GM19324 (cell line): ENCODE measurements around the gene GALNT18.

ENCODE experiments used
- ATAC-seq: cut with Tn5 transposase; IDR thresholded peaks from one replicate; pipeline ENCODE4 v1.9.1; 2021; ENCODE audit warnings: mild to moderate bottlenecking, moderate library complexity; ENCODE audit not compliant: unreplicated experiment, low FRiP score

GALNT18 gene

DNA sequence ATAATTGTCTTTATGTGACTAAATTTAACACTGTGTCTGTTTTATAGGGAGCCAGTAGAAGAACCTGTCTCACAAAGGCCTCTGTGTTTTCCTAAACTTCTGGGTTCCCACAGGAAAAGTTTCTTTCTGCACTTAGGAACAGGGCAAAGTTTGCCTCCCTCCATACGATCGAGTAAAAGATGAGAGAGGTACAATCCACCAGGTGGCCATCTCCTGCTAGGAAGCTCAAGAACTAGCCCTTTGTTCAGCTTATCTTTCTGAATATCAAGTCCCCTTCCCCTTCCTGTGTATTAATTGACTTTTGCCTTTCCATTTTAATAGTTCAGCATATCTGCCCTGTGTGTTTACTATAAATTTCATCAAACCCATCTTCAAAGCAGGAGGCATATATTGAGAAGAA lies 286.8 kb downstream of the GALNT18 start:
- no peak for ATAC-seq

DNA sequence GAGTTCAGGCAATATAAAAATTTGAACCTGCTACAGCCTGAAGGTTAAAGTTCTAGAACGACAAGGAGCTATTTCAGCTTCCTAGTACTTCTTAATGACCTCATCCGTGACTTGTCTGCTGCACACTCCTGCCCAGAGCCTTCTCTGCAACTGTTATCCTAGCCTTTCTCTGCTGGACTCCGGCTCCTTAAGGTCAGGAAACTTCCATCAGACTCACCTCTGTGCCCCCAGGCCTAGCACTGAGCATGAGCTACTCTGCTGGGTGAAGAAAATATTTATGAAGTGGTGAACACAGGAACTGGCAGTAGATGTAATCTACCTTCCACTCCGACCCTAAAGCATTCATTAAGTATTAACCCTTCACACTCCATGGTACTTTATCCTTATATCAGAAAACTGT lies 287.2 kb downstream of the GALNT18 start:
- no peak for ATAC-seq

DNA sequence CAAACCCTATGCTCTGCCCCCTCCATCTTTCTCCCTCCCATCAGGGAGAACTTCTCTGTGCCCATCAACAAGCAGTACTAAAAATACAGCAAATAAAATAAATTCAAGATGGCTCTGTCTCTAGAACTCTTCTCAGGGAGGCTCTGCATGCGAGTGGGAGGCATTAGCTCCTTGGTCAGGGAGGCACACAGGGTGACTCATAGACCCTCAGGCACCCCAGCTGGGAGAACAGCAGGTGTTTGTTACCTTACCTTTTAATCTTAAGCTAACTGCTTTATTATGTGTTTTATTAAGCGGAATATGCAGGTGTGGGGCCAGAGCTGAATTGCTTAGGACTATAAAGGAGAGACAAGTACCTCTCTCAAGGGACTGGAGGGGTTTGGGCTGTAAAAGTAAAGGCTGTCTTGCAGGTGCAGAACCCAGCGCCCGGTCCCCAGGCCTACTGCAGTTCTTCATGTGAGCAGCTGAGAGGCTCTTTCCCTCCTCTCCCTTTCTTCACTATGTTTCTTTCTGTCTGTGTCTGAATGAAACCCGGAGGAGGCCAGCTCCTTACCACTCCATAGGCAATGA lies 289.6 kb downstream of the GALNT18 start:
- no peak for ATAC-seq

DNA sequence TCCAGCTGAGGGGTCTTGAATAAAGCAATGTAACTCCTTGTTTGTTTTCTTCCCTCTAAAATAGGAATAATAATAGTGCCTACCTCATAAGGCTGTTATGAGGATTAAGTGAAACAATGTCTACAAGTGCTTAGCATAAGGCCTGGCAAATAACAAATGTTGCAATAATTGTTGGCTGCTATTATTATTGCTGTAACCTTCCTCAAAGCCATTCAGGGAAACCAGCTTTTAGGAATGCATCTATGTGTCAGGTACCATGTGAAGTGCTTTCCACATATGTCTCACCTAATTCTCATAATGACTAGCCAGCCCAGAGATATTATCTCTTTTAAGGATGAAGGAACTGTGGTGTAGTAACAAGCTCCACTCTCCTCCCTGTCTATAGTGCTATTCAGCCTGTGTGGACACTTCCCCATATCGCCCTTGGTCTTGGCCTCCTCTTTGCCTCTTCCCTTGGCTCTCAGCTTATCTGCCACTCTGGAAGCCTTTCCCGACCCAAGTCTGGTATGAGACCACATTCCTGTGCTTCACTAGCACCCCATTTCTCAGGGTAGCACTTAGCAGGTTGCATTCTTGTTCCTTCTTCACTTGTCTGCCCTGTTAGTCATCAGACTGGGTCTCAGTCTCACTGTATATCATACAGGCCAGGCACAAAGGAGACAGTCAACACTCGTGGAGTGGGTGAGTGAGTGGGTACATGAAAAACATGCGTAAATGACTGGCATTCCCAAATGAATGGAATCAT lies 292.6 kb downstream of the GALNT18 start:
- no peak for ATAC-seq

DNA sequence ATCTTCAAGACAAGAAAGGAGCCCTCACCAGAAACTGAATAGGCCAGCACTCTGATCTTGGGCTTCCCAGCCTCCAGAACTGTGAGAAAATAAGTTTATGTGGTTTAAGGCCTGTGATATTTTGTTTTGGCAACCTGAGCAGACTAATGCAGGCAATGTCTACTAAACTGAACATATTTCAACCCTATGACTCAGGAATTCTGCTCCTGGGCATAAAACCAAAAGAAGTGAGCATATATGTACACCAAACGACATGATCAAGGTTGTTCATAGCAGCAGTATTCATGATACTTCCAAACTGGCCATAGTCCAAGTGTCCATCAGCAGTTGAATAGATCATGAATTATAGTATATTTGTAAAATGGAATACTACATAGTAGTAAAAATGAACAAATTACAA lies 297.7 kb downstream of the GALNT18 start:
- no peak for ATAC-seq

DNA sequence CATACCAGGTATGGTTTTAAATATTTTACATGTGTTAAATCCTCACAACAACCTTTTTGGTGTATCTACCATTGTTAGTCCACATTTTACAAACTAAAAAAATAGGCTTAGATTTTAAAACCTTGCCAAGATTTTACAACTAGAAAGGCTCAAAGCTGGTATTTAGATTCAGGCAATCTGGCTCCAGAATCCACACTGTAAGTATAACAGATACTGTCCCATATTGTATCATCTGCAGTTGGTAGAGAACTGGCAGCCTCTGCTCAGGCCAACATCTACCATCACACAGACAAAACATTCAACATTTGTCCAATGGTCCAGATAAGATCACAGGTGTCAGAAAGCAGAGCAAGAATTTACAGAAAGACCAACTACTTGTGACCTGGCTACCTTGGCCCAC lies 299.7 kb downstream of the GALNT18 start:
- no peak for ATAC-seq

DNA sequence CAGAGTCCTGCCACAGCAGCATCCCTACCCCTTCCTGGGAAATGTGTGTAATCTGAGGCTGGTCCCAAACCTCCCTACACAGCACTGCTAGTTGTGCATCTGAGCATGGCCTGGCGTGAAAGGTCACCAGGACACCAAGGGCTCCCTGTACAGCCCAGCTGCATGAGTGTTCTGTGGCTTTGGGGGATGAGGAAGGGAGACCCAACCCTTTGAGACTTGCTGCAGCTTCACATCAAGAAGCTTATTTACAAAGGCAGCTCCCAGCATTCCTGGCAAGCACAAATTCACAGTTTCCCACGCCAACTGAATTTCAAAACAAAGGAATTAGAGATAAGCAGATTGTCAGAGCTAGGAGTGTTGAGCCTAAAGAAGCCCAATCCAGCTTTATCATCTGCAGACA lies 301.0 kb downstream of the GALNT18 start:
- ATAC-seq, result no peak

DNA sequence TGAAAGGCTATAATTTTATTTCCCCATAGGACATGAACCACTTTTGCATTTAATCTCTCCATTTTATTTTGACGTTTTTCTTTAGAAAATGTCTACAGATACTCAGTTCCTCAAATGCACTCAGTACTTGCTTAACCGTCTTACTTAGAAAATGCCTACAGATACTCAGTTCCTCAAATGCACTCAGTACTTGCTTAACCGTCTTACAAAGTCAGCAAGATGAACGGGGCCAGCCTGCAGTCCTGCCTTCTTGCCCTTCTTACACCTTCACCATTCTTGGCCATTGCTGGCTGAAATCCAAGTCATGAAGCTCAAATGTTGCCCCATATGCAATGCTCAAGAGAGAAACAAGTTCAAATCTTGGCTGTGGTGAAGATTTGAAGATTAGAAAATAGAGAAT lies 302.8 kb downstream of the GALNT18 start:
- no peak for ATAC-seq

DNA sequence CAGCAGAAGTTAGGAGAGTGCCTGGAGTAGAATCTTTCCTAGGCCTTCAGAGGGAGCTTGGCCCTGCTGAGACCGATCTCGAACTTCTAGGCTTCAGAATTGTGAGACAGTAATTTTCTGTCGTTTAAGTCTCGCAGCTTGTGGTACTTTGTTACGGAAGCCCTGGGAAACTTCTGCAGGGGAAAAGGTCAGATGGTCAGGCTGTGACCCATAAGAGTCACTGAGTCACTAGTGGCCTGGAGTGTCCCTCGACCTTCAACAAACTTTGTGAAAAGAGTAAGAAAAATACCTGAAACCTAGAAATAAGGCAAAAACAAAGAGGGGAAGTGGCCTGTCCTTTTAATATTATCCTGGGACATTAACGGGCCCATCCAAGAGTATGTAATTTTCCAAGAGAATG lies 303.3 kb downstream of the GALNT18 start:
- no peak for ATAC-seq

DNA sequence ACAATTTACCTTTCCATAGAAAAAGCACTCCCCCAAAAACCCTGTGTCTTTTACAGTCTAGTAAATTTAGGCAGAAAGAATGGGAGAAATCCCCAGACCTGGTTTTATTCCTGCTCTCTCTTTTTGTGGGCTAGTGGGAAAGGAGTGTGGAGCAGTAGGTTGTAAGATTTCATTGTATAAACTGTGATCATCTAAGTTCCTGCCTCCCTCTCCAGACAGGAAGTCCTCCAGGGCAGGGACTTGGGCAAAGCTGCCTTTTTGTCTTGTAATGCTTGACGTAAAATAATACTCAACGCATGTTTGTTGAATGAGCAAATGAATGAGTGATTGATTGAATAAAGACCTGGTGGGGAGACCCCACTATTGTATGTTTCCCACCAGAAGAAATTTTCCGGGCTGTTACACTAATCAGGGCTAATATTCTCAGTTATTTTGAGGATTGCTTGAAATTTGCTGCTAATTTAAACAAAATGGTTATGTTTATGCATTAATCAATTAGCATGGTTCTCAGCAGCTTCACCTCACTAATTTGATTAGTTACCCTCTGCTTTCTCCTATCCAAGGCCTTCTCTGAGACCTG lies 305.1 kb downstream of the GALNT18 start:
- no peak for ATAC-seq

DNA sequence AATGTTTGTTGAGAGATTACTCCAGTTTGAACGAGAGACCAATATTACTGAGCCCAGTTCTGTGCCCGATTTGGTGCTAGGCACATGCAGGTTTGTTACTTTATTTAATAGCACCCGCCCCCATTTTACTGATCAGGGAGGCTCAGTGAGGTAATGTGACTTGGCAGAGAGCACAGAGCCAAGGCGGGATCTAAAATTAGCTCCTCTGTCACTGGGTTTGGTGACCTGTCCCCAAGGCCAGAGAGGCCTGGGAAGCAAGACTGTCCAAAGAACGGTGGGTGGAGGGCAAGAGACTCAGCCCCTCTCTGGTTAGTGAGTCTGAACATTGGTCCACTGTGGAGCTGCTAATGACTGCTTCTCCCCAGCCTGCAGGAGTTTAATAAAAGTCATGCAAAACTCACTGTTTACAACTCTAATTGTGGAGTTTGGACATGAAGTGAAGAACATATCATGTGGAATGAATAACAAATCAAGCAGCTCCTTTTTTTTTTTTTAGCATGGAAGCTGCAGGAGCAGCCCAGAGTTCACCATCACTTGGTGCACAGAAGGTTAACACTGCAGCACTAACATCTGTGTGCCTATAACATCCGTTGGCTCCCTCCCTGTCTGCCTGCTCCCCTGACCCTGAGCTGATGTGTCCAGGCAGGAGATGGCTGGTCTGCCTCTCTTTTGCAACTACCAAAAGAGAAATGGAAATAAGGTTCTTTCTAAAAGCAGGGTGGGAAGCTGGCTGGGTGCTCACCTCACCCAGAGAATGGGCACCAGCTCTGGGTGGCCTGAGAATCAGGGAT lies 307.7 kb downstream of the GALNT18 start:
- no peak for ATAC-seq

DNA sequence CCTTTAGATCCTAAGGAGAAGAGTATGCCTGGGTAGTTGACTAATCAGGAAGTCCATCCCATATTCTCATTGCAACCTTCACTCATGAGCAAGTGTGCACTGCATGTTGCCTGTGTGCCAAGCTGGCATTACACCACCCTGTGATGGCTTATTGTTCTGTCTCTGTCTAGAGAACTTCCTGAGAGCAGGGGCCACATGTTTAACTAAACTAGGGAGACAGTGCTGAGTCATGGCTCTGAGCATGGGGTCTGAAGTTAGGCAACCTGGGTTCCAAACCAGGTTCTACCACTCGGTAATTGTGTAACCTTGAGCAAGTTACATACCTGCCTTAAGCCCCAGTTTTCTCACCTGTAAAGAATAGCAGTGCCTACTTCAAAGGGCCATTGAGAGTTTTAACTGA lies 308.4 kb downstream of the GALNT18 start:
- no peak for ATAC-seq

DNA sequence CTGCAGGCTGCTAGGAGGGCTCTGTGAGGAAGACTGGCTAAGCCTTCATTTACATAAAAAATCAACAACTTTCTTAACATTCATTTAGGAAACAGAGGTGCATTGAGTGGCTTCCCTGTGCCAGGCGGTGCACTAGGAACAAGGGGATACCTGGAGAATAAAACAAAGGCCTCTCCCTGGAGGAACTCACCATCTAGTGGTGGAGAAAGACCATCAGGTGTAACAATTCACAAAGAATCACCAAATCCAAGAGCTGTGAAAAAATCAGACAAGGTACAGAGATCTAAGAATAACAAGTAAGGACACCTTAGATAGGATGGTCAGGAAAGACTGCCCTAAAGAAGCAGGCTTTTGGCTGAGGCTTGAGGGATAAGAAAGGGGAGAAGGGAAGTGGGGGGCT lies 309.1 kb downstream of the GALNT18 start:
- no peak for ATAC-seq

DNA sequence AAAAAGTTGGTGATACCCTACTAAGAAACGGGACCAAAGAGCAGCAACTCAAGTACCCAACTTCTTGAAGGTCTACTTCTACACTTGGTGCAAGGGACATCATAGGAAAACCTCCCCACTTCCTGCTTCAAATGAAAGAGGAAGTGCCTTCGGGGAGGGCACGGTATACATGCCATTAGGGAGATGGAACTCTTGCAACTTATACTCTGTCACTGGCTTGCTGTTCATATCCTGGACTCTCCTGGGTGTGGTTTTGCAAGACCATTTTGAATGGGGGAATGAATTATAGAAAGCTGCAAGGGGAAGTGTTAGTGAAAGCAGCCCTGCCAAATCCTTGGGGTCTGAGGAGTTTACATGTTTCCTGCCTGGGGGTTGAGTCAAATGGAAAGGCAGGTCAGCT lies 310.6 kb downstream of the GALNT18 start:
- no peak for ATAC-seq

DNA sequence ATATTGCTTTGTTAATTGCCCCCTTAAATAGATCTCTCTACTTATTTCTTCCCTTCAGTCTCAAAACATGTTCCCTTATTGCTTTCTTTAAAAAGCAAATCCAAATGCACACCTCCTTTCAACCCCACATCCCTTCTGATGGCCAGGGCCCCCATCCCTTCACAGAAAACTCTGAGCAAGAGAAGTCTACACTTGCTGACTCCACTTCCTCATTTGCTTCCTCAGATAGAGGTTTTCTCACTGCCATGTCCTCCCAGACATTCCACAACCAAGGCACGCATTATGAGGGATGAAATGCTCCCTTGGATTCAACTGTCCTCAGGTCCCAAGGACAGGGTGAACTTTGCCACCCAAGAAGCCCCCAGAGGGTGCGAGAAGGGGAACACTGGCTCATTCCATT lies 311.9 kb downstream of the GALNT18 start:
- ATAC-seq, result no peak

DNA sequence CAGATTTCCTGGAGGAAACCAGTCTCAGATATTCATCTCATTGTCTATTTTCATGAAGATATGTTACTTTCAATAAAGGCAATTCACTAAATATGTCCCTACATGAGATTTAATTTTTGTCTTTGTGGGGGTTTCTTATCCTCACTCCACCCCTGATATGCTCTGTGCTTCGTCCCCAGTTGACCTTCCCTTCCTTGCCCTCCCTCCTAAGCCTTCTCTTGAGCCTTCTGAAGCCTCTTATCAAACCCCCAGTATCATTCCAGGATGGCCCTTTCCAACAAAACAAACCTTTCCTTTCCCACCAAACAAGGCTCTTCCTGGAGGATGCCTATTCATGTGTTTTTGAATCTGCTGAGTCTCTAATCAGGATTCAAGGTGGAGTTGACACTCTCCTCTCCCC lies 313.6 kb downstream of the GALNT18 start:
- ATAC-seq, result no peak

DNA sequence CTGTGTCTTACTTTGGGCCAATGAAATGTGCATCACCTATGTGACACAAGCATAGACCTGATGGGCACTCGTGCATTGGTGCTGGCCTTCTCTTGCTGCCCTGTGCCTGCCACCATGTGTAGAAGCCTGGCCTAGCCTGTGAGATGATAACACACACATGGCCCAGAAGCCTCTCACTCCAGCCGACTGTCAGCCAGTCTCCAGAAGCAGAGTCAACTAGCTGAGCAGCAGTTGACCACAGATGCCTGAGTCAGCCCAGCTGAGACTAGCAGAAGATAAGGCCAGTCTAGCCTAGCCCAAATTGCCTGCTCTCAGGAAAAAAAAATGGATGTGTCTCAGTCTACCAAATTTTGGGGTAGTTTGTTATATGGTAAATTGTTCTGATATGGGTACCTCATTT lies 314.9 kb downstream of the GALNT18 start:
- no peak for ATAC-seq

DNA sequence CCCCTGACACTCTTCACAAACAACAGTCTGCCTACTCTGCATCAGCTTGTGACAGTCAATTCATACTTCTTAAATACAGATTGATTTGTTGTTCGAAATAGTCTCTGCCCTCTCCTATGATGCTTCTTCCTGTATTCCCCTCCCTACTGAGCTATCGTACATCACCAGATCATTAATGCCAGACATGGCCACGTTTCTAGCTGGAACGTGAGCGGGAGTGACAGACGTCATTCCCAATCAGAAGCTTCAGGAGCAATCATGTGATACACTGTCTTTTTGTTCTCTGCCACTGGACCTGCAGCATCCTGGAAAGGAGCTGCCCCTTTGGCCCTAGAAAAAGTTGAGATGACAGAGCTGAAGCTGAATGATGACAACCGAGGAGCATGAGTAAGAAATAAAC lies 317.3 kb downstream of the GALNT18 start:
- no peak for ATAC-seq

DNA sequence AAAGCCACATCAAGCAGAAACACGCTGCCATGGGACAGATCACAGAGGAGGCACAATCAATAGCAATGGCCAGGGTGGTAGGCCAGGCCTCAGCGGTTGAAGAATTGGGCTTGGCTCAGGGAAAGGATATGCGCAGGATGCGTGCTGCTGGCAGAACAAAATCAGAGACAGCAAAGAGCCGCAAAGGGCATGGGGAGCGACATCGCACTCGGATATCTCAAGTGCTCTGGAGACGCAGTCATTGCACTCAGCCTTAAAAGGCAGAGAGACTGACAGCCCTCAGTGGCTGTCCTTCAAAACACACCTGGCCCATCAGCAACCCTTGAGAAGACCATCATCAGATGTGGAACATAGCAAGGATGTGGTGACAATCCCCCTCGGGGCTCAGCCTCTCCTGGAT lies 319.2 kb downstream of the GALNT18 start:
- no peak for ATAC-seq

DNA sequence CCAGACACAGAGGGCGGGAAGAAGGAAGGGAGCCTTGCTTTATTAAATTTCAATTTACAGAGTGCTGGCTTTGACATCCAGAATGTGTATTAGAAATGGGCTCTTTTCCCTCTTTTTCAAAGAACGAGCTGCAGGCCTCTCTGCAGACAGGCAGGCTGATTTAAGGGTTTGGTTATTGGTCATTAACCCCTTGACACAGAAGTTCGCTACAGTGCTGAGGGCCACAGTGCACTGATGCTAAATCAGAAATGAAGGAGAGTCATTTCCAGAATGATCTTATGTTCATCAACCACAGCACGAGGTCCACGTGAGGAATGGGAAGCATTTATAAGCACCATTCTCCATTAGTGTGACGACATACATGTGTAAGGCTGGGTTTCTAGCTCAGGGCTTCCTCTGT lies 320.6 kb downstream of the GALNT18 start:
- no peak for ATAC-seq

DNA sequence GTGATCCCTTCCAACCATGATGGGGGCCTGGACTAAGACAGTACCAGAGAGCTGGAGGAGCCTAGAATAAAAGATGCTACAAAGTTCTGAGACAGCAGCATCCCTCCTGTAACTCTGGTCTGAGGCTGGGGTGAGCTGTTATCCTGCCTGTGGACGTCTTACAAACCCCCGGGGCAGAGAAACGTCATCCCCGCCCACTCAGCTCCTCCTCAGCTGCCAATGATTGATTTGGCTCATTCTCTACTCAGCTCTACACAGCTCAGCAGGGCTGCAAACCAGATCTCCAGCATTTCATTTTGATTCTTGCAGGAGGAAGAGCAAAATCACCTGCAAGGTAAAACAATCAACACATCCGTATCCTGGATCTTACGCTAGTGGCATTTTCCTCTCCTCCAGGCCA lies 324.2 kb downstream of the GALNT18 start:
- no peak for ATAC-seq
